Tibial artery (tissue), 4 donors: ENCODE measurements around the gene TTC39B.

Source experiments
- DNase-seq, 2 donors: peaks; one replicate each; pipeline ENCODE4 v3.0.0-alpha.2; 2019
- H3K27ac ChIP-seq, 2 donors: fragments of 200-600 bp; sonication (generic) in 1 of 2; 1 replicate in 1 of 2; 2 replicates in 1 of 2; pipeline ENCODE4 v1.5.1; 2018 to 2019; ENCODE audit warnings: mild to moderate bottlenecking in 1 of 2
- H3K27me3 ChIP-seq, 2 donors: fragments of 200-600 bp; sonication (generic) in 1 of 2; one replicate each; pipeline versions ENCODE4 v1.5.1 to v1.6.0; 2016 to 2019
- H3K36me3 ChIP-seq, 3 donors: fragments of 200-600 bp; sonication (generic) in 2 of 3; one replicate each; pipeline ENCODE4 v1.5.1; 2016 to 2019; ENCODE audit warnings: mild to moderate bottlenecking in 2 of 3
- H3K4me1 ChIP-seq, 4 donors: fragments of 200-600 bp; sonication (generic) in 2 of 4; 1 replicate in 3 of 4; 2 replicates in 1 of 4; pipeline ENCODE4 v1.5.1; 2016 to 2019
- H3K4me3 ChIP-seq, 2 donors: fragments of 200-600 bp; sonication (generic) in 1 of 2; 1 replicate in 1 of 2; 2 replicates in 1 of 2; pipeline ENCODE4 v1.5.1; 2018 to 2019; ENCODE audit warnings: mild to moderate bottlenecking in 2 of 2
- H3K9me3 ChIP-seq, 3 donors: fragments of 200-600 bp; sonication (generic) in 1 of 3; one replicate each; pipeline ENCODE4 v1.5.1; 2016 to 2019
- CTCF ChIP-seq, 2 experiments: fragments of 200-600 bp in 1 of 2; fragments of 450-650 bp in 1 of 2; IDR thresholded peaks; one replicate each; pipeline ENCODE4 v1.5.1; 2017 to 2019; ENCODE audit warnings: antibody characterized with exemption in 2 of 2, mild to moderate bottlenecking in 1 of 2, moderate library complexity in 1 of 2
- intact Hi-C: fragments of 100-400 bp; cut with DNase I; formaldehyde crosslinking; loops from one replicate; pipeline ENCODE4 v1.15.0; 2023; ENCODE audit warnings: low total_unique reads

The TTC39B gene

GRCh38 chr9:15191378-15191777 lies 115.6 kb downstream of the TTC39B start:
- Histone ChIP-seq H3K27ac (no peak overlapping the region), H3K4me3 (no peak overlapping the region), H3K36me3 (peaks cover 69 to 77% (median 73%) of the 10 kb centered on the region in 3 donors), H3K4me1 (no peaks in the 10 kb centered on the region), H3K27me3 (no peaks in the 10 kb centered on the region), H3K9me3 (peaks cover 0 to 3% (median 0%) of the 10 kb centered on the region in 3 donors)
- intact Hi-C loops = no loop called here
- DNase-seq = no peak
- TF ChIP-seq CTCF (IDR thresholded peaks at IDR 0.05) = no peak

DNA sequence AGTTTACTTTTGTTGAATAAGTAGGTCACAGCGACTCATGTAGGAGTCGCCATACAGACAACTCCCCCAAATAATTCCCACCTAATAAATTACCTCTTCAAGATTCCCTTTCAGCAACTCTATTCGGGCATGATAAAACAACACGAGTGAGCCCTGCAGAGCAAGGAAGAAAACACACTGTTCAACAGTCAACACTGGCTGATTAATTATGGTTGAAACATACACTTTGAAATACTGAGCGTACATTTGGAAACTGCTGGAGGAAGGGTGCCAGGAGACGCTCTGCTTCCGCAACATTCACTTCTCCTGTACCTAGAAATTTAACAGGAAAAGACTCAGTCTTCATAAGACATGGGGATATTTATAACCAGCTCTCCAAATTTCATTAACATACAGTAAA lies 117.5 kb downstream of the TTC39B start:
- Histone ChIP-seq H3K27me3 (no peaks in the 10 kb centered on the region), H3K27ac (no peak overlapping the region), H3K4me1 (no peaks in the 10 kb centered on the region), H3K9me3 (no peaks in the 10 kb centered on the region), H3K36me3 (peaks cover 65 to 78% (median 66%) of the 10 kb centered on the region in 3 donors), H3K4me3 (no peak overlapping the region)
- DNase-seq = no peak
- no peak for TF ChIP-seq CTCF (IDR thresholded peaks at IDR 0.05)
- intact Hi-C loops = no loop called here

GRCh38 chr9:15187589-15187988 lies 119.4 kb downstream of the TTC39B start:
- Histone ChIP-seq H3K36me3 (peaks cover 60 to 83% (median 65%) of the 10 kb centered on the region in 3 donors), H3K4me3 (no peak overlapping the region), H3K9me3 (no peaks in the 10 kb centered on the region), H3K27me3 (no peaks in the 10 kb centered on the region), H3K4me1 (no peaks in the 10 kb centered on the region), H3K27ac (no peak overlapping the region)
- intact Hi-C loops = no loop called here
- no peak for DNase-seq
- TF ChIP-seq CTCF (IDR thresholded peaks at IDR 0.05) = no peak

DNA sequence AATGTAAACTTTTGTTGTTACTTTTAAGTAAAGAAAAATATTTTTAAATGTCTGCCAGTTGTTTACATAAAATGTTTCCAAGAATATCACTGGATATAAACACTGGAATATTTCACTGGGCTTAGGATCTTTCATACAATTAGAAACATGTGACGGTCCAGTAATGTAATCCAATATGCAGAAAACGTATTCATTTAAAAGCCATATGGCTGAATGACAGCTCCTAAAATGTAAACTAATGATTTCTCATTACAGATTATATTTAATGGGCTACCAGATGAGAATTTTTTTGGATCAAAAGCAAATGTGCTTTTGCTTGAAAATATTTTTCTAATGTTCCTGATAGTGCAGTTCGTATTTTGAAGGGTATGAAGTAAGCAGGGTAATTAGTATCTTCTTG lies 124.3 kb downstream of the TTC39B start:
- Histone ChIP-seq H3K4me1 (no peaks in the 10 kb centered on the region), H3K36me3 (peaks cover 40 to 50% (median 46%) of the 10 kb centered on the region in 3 donors), H3K4me3 (no peak overlapping the region), H3K27ac (no peak overlapping the region), H3K27me3 (no peaks in the 10 kb centered on the region), H3K9me3 (no peaks in the 10 kb centered on the region)
- no peak for TF ChIP-seq CTCF (IDR thresholded peaks at IDR 0.05)
- DNase-seq = no peak
- intact Hi-C loops = no loop called here

DNA sequence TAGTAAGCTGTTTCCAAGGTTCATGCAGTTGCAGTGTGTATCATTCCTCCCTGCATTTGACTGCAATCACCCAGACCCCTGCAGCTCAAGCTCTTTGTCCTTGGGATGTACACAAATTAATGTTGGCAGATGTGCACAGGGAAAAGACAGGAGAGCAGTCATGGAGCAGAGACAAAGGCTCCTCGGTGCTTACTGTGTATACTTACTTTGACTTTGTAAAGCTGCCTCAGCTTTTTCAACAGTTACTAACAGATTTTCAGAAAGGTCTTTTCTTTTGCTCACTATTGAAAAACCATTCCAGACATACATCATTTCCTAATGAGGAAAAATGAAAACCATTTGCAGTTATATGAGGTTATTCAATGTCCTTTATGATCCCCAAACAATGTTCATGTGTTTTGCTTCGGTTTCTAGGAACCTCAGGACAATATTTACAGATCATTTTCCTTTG lies 124.9 kb downstream of the TTC39B start:
- Histone ChIP-seq H3K9me3 (no peaks in the 10 kb centered on the region), H3K36me3 (peaks cover 34 to 44% (median 40%) of the 10 kb centered on the region in 3 donors), H3K4me3 (no peak overlapping the region), H3K27me3 (no peaks in the 10 kb centered on the region), H3K27ac (no peak overlapping the region), H3K4me1 (no peaks in the 10 kb centered on the region)
- intact Hi-C loops = no loop called here
- no peak for TF ChIP-seq CTCF (IDR thresholded peaks at IDR 0.05)
- DNase-seq = no peak

DNA sequence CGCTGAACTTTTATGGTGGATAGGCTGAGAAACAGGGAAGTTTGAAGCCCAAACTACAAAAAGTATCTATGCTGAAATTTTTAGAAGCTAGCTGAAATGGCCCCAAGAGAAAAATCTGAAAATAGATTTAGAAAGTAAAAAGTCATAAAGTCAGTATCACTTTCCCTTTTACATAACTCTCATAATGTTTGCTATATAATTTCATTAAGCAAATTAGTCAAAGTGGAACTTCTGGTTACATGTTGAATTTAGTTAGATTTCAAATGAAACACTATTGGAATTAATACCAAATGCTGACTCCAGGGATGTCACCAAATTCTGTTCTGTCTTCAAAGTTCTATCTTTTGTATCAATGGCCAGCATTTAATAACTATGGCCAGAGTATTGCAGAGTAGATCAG lies 126.9 kb downstream of the TTC39B start:
- Histone ChIP-seq H3K9me3 (no peaks in the 10 kb centered on the region), H3K27me3 (no peaks in the 10 kb centered on the region), H3K27ac (no peak overlapping the region), H3K36me3 (peaks cover 32 to 35% (median 33%) of the 10 kb centered on the region in 3 donors), H3K4me1 (no peaks in the 10 kb centered on the region), H3K4me3 (no peak overlapping the region)
- no peak for DNase-seq
- no peak for TF ChIP-seq CTCF (IDR thresholded peaks at IDR 0.05)
- intact Hi-C loops = no loop called here
